ENCODE data around the gene AMZ1. TPM values are rescaled to one million over a fixed set of nuclear protein-coding genes. Genes with fewer than 3 reads are reported as not detected.
A peak's percentile ranks its signal among the peaks of the same experiment; 100 is the strongest.

The AMZ1 gene
- total RNA-seq, 2 donors from 2014 or later = 0.62 TPM; not detected in 1

- WGBS = 49% methylated on average over 22 of the region's 22 CpGs
- peak overlapping the region; percentile 47 to 48 for H3K27ac ChIP-seq
- H3K4me3 ChIP-seq = no peak overlapping the region
- H3K27me3 ChIP-seq (replicated peaks; ENCODE audit: insufficient read depth) = no peaks in the 10 kb centered on the region
- intact Hi-C loops (cut with DNase I) = no loop called here
- peaks cover 5% of the 10 kb centered on the region for H3K4me1 ChIP-seq (replicated peaks)
- no peak for DNase-seq (ENCODE audit: low spot score)
- H3K9me3 ChIP-seq = no peaks in the 10 kb centered on the region
- TF ChIP-seq POLR2A (IDR thresholded peaks at IDR 0.05) (no peak), POLR2AphosphoS5 (IDR thresholded peaks at IDR 0.05) (peak; percentile 6), CTCF (IDR thresholded peaks at IDR 0.05) (peak in 3 of 4 experiments; percentile 8 to 33 (median 19))
- no peaks in the 10 kb centered on the region for H3K36me3 ChIP-seq
These were observed 72.3 kb downstream of the AMZ1 start for GRCh38 chr7:2760098-2760889.

- DNase-seq (ENCODE audit: low spot score) = no peak
- WGBS = 93% methylated on average over 19 of the region's 19 CpGs
- H3K36me3 ChIP-seq = no peaks in the 10 kb centered on the region
- no peak for TF ChIP-seq CTCF (IDR thresholded peaks at IDR 0.05)
- TF ChIP-seq POLR2A (IDR thresholded peaks at IDR 0.05) = no peak
- TF ChIP-seq POLR2AphosphoS5 (IDR thresholded peaks at IDR 0.05) = no peak
- intact Hi-C loops (cut with DNase I) = no loop called here
- H3K27me3 ChIP-seq (replicated peaks; ENCODE audit: insufficient read depth) = no peaks in the 10 kb centered on the region
- H3K4me1 ChIP-seq (replicated peaks) = peaks cover 5% of the 10 kb centered on the region
- H3K27ac ChIP-seq = no peak overlapping the region
- no peaks in the 10 kb centered on the region for H3K9me3 ChIP-seq
- H3K4me3 ChIP-seq = no peak overlapping the region
These were observed 73.2 kb downstream of the AMZ1 start for GRCh38 chr7:2761131-2761624.

- H3K4me3 ChIP-seq = no peak overlapping the region
- WGBS = 94% methylated on average over 29 of the region's 29 CpGs
- no peaks in the 10 kb centered on the region for H3K36me3 ChIP-seq
- no peak for TF ChIP-seq POLR2AphosphoS5 (IDR thresholded peaks at IDR 0.05)
- no peak for TF ChIP-seq POLR2A (IDR thresholded peaks at IDR 0.05)
- TF ChIP-seq CTCF (IDR thresholded peaks at IDR 0.05) = no peak
- peak overlapping the region in 1 of 2 donors; percentile 52 for H3K27ac ChIP-seq
- no peak for DNase-seq (ENCODE audit: low spot score)
- no peaks in the 10 kb centered on the region for H3K27me3 ChIP-seq (replicated peaks; ENCODE audit: insufficient read depth)
- intact Hi-C loops (cut with DNase I) = loop anchor here (2.0 kb wide), 1 partner anchor 33 kb away; no protein-coding TSS in a partner anchor
- H3K4me1 ChIP-seq (replicated peaks) = peaks cover 5% of the 10 kb centered on the region
- no peaks in the 10 kb centered on the region for H3K9me3 ChIP-seq
These were observed 73.9 kb downstream of the AMZ1 start for GRCh38 chr7:2761801-2762497.

GRCh38 chr7:2763597-2763996 is 75.6 kb downstream of the AMZ1 start:
- Histone ChIP-seq H3K36me3 (no peaks in the 10 kb centered on the region), H3K4me1 (replicated peaks) (no peaks in the 10 kb centered on the region), H3K27me3 (replicated peaks; ENCODE audit: insufficient read depth) (no peaks in the 10 kb centered on the region), H3K4me3 (no peak overlapping the region), H3K9me3 (no peaks in the 10 kb centered on the region), H3K27ac (peak overlapping the region; percentile 27 to 52)
- WGBS = 86% methylated on average over 6 of the region's 6 CpGs
- no peak for DNase-seq (ENCODE audit: low spot score)
- intact Hi-C loops (cut with DNase I) = loop anchor here (2.0 kb wide), 1 partner anchor 31 kb away; no protein-coding TSS in a partner anchor
- TF ChIP-seq POLR2AphosphoS5 (IDR thresholded peaks at IDR 0.05) (no peak), CTCF (IDR thresholded peaks at IDR 0.05) (no peak), POLR2A (IDR thresholded peaks at IDR 0.05) (no peak)

Measured in prostate gland (tissue), 2 donors.